Measurements from ENCODE around the gene RSAD1.

RSAD1 gene

GRCh38 chr17:50458270-50458669 is 20.4 kb upstream of the RSAD1 start:
- no peak for DNase-seq

GRCh38 chr17:50458701-50459676 is 19.7 kb upstream of the RSAD1 start:
- no peak for DNase-seq

- DNase-seq: no peak
Observed at GRCh38 chr17:50459756-50460155, 18.9 kb upstream of the RSAD1 start.

GRCh38 chr17:50460831-50461526 is 17.7 kb upstream of the RSAD1 start:
- no peak for DNase-seq

GRCh38 chr17:50461550-50462132 is 17.0 kb upstream of the RSAD1 start:
- DNase-seq: no peak

GRCh38 chr17:50462446-50462845 is 16.2 kb upstream of the RSAD1 start:
- DNase-seq: no peak

GRCh38 chr17:50464121-50464520 is 14.5 kb upstream of the RSAD1 start:
- no peak for DNase-seq

- no peak for DNase-seq
Observed at GRCh38 chr17:50464736-50465135, 13.9 kb upstream of the RSAD1 start.

- DNase-seq: no peak
Observed at GRCh38 chr17:50465171-50465570, 13.5 kb upstream of the RSAD1 start.

- DNase-seq: no peak
Observed at GRCh38 chr17:50465635-50466034, 13.0 kb upstream of the RSAD1 start.

GRCh38 chr17:50466371-50467113 is 12.1 kb upstream of the RSAD1 start:
- DNase-seq: peak in 1 of 14 donors; percentile 50

GRCh38 chr17:50467114-50467854 is 11.4 kb upstream of the RSAD1 start:
- peak in 1 of 14 donors; percentile 69 for DNase-seq

- peak in 1 of 14 donors; percentile 70 for DNase-seq
Observed at GRCh38 chr17:50467855-50468303, 10.8 kb upstream of the RSAD1 start.

GRCh38 chr17:50468304-50469207 is 10.1 kb upstream of the RSAD1 start, which contains the start of gene CHAD:
TSS of gene CHAD (minus strand) at chr17:50468880. CDS start at chr17:50468813, 67 bp downstream.
- peak in 1 of 14 donors; percentile 82 for DNase-seq

GRCh38 chr17:50469208-50469605 is 9.5 kb upstream of the RSAD1 start:
- DNase-seq: no peak

GRCh38 chr17:50469671-50470305 is 8.9 kb upstream of the RSAD1 start:
- peak in 1 of 14 donors; percentile 44 for DNase-seq

- DNase-seq: peak in 1 of 14 donors; percentile 61
Observed at GRCh38 chr17:50470426-50470825, 8.2 kb upstream of the RSAD1 start.

- peak in 3 of 14 donors; percentile 11 to 21 (median 17) for DNase-seq
Observed at GRCh38 chr17:50471009-50471905, 7.4 kb upstream of the RSAD1 start.

GRCh38 chr17:50472286-50472685 is 6.4 kb upstream of the RSAD1 start:
- DNase-seq: no peak

All from C1 segment of cervical spinal cord (tissue), 14 donors.